GM18526 (cell line): Measurements from ENCODE around the gene NDUFB3.

ENCODE experiments used
- POLR2A ChIP-seq: IDR thresholded peaks from 3 replicates; pipeline ENCODE4 v1.6.1; 2011; ENCODE audit not compliant: insufficient read length; ENCODE audit errors: extremely low read depth

NDUFB3 gene

GRCh38 chr2:201126308-201127151 lies 54.7 kb downstream of the NDUFB3 start:
- no peak for TF ChIP-seq POLR2A

- TF ChIP-seq POLR2A, result peak; percentile 20
These were observed 55.3 kb downstream of the NDUFB3 start for GRCh38 chr2:201127152-201127511.

GRCh38 chr2:201127570-201127969 lies 55.8 kb downstream of the NDUFB3 start:
- TF ChIP-seq POLR2A, result peak; percentile 41

DNA sequence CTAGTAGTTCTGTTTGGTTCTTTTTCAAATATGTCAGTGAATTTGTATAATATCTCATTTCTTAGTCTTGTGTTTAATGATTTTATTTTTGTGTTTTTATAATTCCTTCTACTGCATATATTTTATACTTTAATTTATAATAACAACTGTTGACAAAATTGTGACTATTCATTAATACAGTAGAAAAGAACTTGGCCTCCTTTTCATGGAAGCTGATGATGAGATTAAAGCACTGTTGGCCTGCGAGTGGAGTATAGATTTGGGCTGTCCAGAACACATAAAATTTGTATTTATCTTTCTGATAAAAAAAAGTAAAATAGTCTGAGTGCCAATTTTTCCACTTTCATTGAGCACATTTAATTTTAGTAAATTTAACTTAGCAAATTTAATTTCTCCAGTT lies 56.2 kb downstream of the NDUFB3 start:
- no peak for TF ChIP-seq POLR2A

DNA sequence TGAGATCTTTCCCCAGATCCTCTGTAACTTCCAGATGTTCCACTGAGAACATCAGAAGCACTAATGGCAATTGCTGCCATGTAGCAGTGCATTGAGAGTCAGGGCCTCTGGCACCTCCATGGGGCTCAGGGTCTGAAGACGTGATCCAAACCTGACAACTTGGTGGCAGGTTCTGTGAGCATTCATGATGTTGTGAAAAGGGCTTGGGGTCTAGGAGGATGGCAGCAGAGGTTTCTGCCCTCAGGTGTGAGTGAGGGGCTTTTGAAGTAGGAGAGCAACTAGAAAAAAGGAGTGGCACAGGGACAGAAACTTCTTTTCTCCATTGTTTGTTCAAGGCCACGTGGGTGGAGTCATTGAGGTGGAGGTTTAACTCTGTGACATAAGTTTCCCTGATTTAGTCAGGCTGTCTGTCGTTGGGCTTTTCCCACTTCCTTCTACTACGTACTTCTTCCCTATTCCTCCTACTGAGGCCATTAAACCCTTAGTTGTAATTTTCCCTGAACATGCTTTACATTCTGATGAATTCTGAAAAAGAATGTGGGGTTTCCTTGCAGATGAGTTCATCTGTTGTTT lies 57.2 kb downstream of the NDUFB3 start:
- peak; percentile 28 for TF ChIP-seq POLR2A

DNA sequence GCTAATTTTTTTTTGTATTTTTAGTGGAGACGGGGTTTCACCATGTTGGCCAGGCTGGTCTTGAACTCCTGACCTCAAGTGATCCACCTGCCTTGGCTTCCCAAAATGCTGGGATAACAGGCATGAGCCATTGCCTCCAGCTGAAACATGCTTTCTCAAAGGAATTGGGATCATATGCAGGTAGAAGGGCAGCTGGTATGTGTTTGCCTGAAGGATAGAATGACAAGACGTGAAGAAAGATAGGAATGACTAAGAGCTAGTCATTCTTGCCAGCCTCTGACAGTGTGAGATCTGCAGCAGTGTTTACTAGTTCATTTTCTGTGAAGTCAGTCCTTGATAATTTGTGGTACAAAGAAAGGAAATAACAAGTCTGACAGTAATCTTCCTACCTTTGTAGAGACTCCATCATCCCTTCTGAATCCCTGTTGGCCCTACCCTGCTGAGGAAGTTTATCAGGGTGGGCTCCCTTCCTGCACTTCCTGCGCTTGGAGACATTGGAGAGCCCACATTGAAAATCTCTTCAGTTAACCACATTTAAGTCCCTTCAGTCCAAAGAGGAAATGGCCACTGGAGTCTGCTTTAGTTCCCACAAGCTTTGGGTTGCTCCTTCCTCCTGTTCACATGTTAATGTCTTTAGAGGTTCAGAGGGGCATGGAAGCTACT lies 58.9 kb downstream of the NDUFB3 start:
- no peak for TF ChIP-seq POLR2A

GRCh38 chr2:201132518-201132917 lies 60.7 kb downstream of the NDUFB3 start:
- no peak for TF ChIP-seq POLR2A
